IMR-90 (cell line): Measurements from ENCODE around the gene NCCRP1. TPM values are rescaled to one million over a fixed set of nuclear protein-coding genes. Genes with fewer than 3 reads are reported as not detected.

Experiments used
- ATAC-seq: fragments of 200-7000 bp; cut with Tn5 transposase; 2 replicates; pipeline ENCODE4 v1.9.1; 2020; ENCODE audit warnings: low read depth, mild to moderate bottlenecking, moderate library complexity
- BruUV-seq: library from RNA; stranded (reverse); fragments of 400-500 nt; replicated peaks from 2 replicates; lab custom pipeline; 2021; lab: Mats Ljungman, UMichigan
- CTCF ChIA-PET: fragments of 300-600 bp; formaldehyde crosslinking; extraction: SDS; loops from one replicate; lab custom pipeline; 2021; ENCODE audit warnings: antibody characterized with exemption; lab: Yijun Ruan, JAX
- POLR2A ChIA-PET: fragments of 300-600 bp; sonication (Branson Sonifier 250); formaldehyde crosslinking; loops from one replicate; lab custom pipeline; 2022; ENCODE audit warnings: antibody characterized with exemption; ENCODE audit not compliant: unreplicated experiment; lab: Charles Lee
- DNase-seq: peaks from one replicate; pipeline ENCODE4 v3.0.0; 2013
- H2AFZ ChIP-seq: replicated peaks from 2 replicates; pipeline ENCODE3; 2013; ENCODE audit warnings: low read length, mild to moderate bottlenecking; ENCODE audit not compliant: poor library complexity
- H2AK5ac ChIP-seq: 2 replicates; pipeline ENCODE4 v1.6.1; 2013; ENCODE audit warnings: low read depth, low read length, inconsistent platforms
- H2AK9ac ChIP-seq: replicated peaks from 2 replicates; pipeline ENCODE3; 2013; ENCODE audit warnings: mild to moderate bottlenecking, low read depth, low read length, moderate library complexity; ENCODE audit not compliant: poor library complexity
- H2BK120ac ChIP-seq: 2 replicates; pipeline ENCODE4 v1.6.1; 2013; ENCODE audit warnings: low read depth, low read length, inconsistent platforms
- H2BK15ac ChIP-seq: 3 replicates; pipeline ENCODE4 v1.6.1; 2013; ENCODE audit warnings: low read depth, low read length, inconsistent platforms
- H2BK20ac ChIP-seq: 2 replicates; pipeline ENCODE4 v1.6.1; 2013; ENCODE audit warnings: low read depth, mild to moderate bottlenecking, inconsistent platforms, low read length, moderate library complexity
- H2BK5ac ChIP-seq: 2 replicates; pipeline ENCODE4 v1.6.1; 2013; ENCODE audit warnings: mild to moderate bottlenecking, low read depth, low read length, inconsistent platforms; ENCODE audit not compliant: poor library complexity, severe bottlenecking
- H3K14ac ChIP-seq: replicated peaks from 2 replicates; pipeline ENCODE4 v1.6.1; 2013; ENCODE audit warnings: low read depth, low read length, inconsistent platforms
- H3K18ac ChIP-seq: 2 replicates; pipeline ENCODE4 v1.6.1; 2013; ENCODE audit warnings: low read depth, low read length, control low read depth
- H3K23ac ChIP-seq: 2 replicates; pipeline ENCODE4 v1.6.1; 2013; ENCODE audit warnings: low read depth, low read length, inconsistent platforms
- H3K27ac ChIP-seq: 2 replicates; pipeline ENCODE4 v1.5.1; 2013; ENCODE audit warnings: mild to moderate bottlenecking, control low read depth, low read length; ENCODE audit not compliant: insufficient read depth
- H3K27me3 ChIP-seq: 2 replicates; pipeline ENCODE4 v1.6.1; 2013; ENCODE audit warnings: low read length; ENCODE audit not compliant: control insufficient read depth, insufficient read depth
- H3K36me3 ChIP-seq: 2 replicates; pipeline ENCODE4 v1.6.1; 2013; ENCODE audit warnings: low read length, mixed read lengths; ENCODE audit not compliant: control insufficient read depth, insufficient read depth
- H3K4ac ChIP-seq: 2 replicates; pipeline ENCODE4 v1.6.1; 2013; ENCODE audit warnings: low read depth, low read length, inconsistent platforms
- H3K4me1 ChIP-seq: 2 replicates; pipeline ENCODE4 v1.6.1; 2013; ENCODE audit warnings: low read length, mixed read lengths; ENCODE audit not compliant: control insufficient read depth, insufficient read depth
- H3K4me2 ChIP-seq: 2 replicates; pipeline ENCODE4 v1.6.1; 2013; ENCODE audit warnings: low read depth, mild to moderate bottlenecking, control low read depth, low read length, moderate library complexity
- H3K4me3 ChIP-seq: 2 replicates; pipeline ENCODE4 v1.5.1; 2013; ENCODE audit warnings: low read depth, mild to moderate bottlenecking, control low read depth, low read length, moderate library complexity; ENCODE audit not compliant: insufficient read depth
- H3K56ac ChIP-seq: 2 replicates; pipeline ENCODE4 v1.6.1; 2013; ENCODE audit warnings: low read length, inconsistent platforms; ENCODE audit not compliant: insufficient read depth; ENCODE audit errors: extremely low read depth
- H3K79me1 ChIP-seq, 2 experiments: 2 replicates each; pipeline ENCODE4 v1.6.1; 2013; ENCODE audit warnings: low read length in 2 of 2, inconsistent platforms in 1 of 2, low read depth in 1 of 2
- H3K9ac ChIP-seq: 2 replicates; pipeline ENCODE4 v1.6.1; 2013; ENCODE audit warnings: low read depth, low read length, control low read depth
- H3K9me1 ChIP-seq: 2 replicates; pipeline ENCODE4 v1.6.1; 2013; ENCODE audit warnings: low read length, inconsistent platforms; ENCODE audit not compliant: insufficient read depth
- H3K9me3 ChIP-seq: 2 replicates; pipeline ENCODE4 v1.6.1; 2013; ENCODE audit warnings: low read length; ENCODE audit not compliant: control insufficient read depth, insufficient read depth
- H4K20me1 ChIP-seq: 2 replicates; pipeline ENCODE4 v1.6.1; 2013; ENCODE audit warnings: low read length, inconsistent platforms; ENCODE audit not compliant: insufficient read depth
- H4K5ac ChIP-seq: 2 replicates; pipeline ENCODE4 v1.6.1; 2013; ENCODE audit warnings: mild to moderate bottlenecking, low read depth, low read length, control low read depth
- H4K8ac ChIP-seq, 2 experiments: 2 replicates each; pipeline ENCODE4 v1.6.1; 2013; ENCODE audit warnings: low read depth in 2 of 2, low read length in 2 of 2, control low read depth in 1 of 2, inconsistent platforms in 1 of 2
- H4K91ac ChIP-seq: 2 replicates; pipeline ENCODE4 v1.6.1; 2013; ENCODE audit warnings: low read depth, low read length, inconsistent platforms; ENCODE audit not compliant: insufficient read depth
- BHLHE40 ChIP-seq: fragments of 150-350 bp; IDR thresholded peaks from 2 replicates; pipeline ENCODE4 v1.6.1; 2016; ENCODE audit warnings: mild to moderate bottlenecking, low read depth, low read length
- CEBPB ChIP-seq: IDR thresholded peaks from 2 replicates; pipeline ENCODE4 v1.6.1; 2012; ENCODE audit warnings: low read depth, low read length, improper control_type of control experiment
- CHD1 ChIP-seq: IDR thresholded peaks from 2 replicates; pipeline ENCODE4 v1.6.1; 2012; ENCODE audit warnings: low read depth, low read length, improper control_type of control experiment
- CTCF ChIP-seq: conservative IDR thresholded peaks from 2 replicates; pipeline ENCODE4 v1.5.1; 2012; ENCODE audit warnings: mild to moderate bottlenecking, low read depth, low read length, improper control_type of control experiment
- ELK1 ChIP-seq: fragments of 150-350 bp; IDR thresholded peaks from 2 replicates; pipeline ENCODE4 v1.6.1; 2016; ENCODE audit warnings: low read depth, mild to moderate bottlenecking, low read length, moderate library complexity, borderline replicate concordance
- FOS ChIP-seq: fragments of 150-350 bp; IDR thresholded peaks from 2 replicates; pipeline ENCODE4 v1.6.1; 2016; ENCODE audit warnings: low read depth, low read length
- MAFK ChIP-seq: IDR thresholded peaks from 2 replicates; pipeline ENCODE4 v1.6.1; 2012; ENCODE audit warnings: low read depth, low read length, improper control_type of control experiment
- MAZ ChIP-seq: IDR thresholded peaks from 2 replicates; pipeline ENCODE4 v1.6.1; 2012; ENCODE audit warnings: low read depth, mild to moderate bottlenecking, low read length, improper control_type of control experiment, moderate library complexity, borderline replicate concordance
- MXI1 ChIP-seq: IDR thresholded peaks from 2 replicates; pipeline ENCODE4 v1.6.1; 2012; ENCODE audit warnings: low read depth, mild to moderate bottlenecking, low read length, moderate library complexity, borderline replicate concordance
- NFE2L2 ChIP-seq: fragments of 150-350 bp; IDR thresholded peaks from 2 replicates; pipeline ENCODE4 v1.6.1; 2016; ENCODE audit warnings: low read depth, mild to moderate bottlenecking, low read length
- POLR2A ChIP-seq: IDR thresholded peaks from 2 replicates; pipeline ENCODE4 v1.6.1; 2012; ENCODE audit warnings: mild to moderate bottlenecking, low read depth, low read length
- RAD21 ChIP-seq: IDR thresholded peaks from 2 replicates; pipeline ENCODE4 v1.6.1; 2012; ENCODE audit warnings: low read length, improper control_type of control experiment
- RCOR1 ChIP-seq: IDR thresholded peaks from 2 replicates; pipeline ENCODE4 v1.6.1; 2012; ENCODE audit warnings: mild to moderate bottlenecking, low read length, improper control_type of control experiment; ENCODE audit not compliant: insufficient replicate concordance
- RFX5 ChIP-seq: IDR thresholded peaks from 2 replicates; pipeline ENCODE4 v1.8.0; 2012; ENCODE audit warnings: low read depth, mild to moderate bottlenecking, low read length, moderate library complexity
- SMC3 ChIP-seq: fragments of 150-350 bp; IDR thresholded peaks from 2 replicates; pipeline ENCODE4 v1.6.1; 2016; ENCODE audit warnings: low read depth, mild to moderate bottlenecking, antibody characterized with exemption, low read length, moderate library complexity
- USF2 ChIP-seq: fragments of 150-350 bp; IDR thresholded peaks from 2 replicates; pipeline ENCODE4 v1.6.1; 2017; ENCODE audit warnings: mild to moderate bottlenecking, antibody characterized with exemption, low read length, low read depth
- WGBS, 2 experiments: methylation state at CpG; one replicate each; pipeline versions ENCODE4 v1.1.5 to v1.1.7; 2013; ENCODE audit warnings: missing lambda C conversion rate in 2 of 2; ENCODE audit not compliant: insufficient read length in 1 of 2; ENCODE audit errors: extremely low coverage in 2 of 2; 5-methylcytosine and 5-hydroxymethylcytosine counted together
- dilution Hi-C: fragments of 300-500 bp; cut with HindIII; formaldehyde crosslinking; loops from one replicate; pipeline ENCODE4 v1.14.3; 2018; ENCODE audit warnings: low sequenced_read_pairs; ENCODE audit not compliant: unreplicated experiment
- in situ Hi-C: fragments of 300-500 bp; cut with MboI; formaldehyde crosslinking; loops from 3 replicates; pipeline ENCODE4 v1.14.3; 2019; ENCODE audit warnings: low sequenced_read_pairs, inconsistent platforms, mixed read lengths
- intact Hi-C: fragments of 100-400 bp; cut with micrococcal nuclease; formaldehyde crosslinking; loops from 2 replicates; pipeline ENCODE4 v1.10.0; 2022
- polyA plus RNA-seq, 3 experiments: library from polyadenylated mRNA; depleted of rRNA; stranded (reverse); fragments of >200 nt; gene quantifications; 2 replicates each; pipeline ENCODE4 v1.2.3, GENCODE V29; 2012; ENCODE audit warnings: low replicate concordance in 1 of 3
- total RNA-seq: library from RNA; depleted of rRNA; stranded (reverse); fragments of >200 nt; gene quantifications from 2 replicates; pipeline ENCODE4 v1.2.3, GENCODE V29; 2012

The NCCRP1 gene
- total and polyA plus RNA-seq, 2 of the 4 experiments (the other 2 are of a cell fraction) = not detected

- Histone ChIP-seq H3K9me3 (no peaks in the 10 kb centered on the region), H2BK5ac (no peak overlapping the region), H2BK120ac (no peak overlapping the region), H4K20me1 (no peaks in the 10 kb centered on the region), H2AFZ (no peak overlapping the region), H3K27me3 (no peaks in the 10 kb centered on the region), H2AK9ac (no peak overlapping the region), H3K18ac (no peak overlapping the region), H3K4me1 (no peaks in the 10 kb centered on the region), H3K56ac (no peak overlapping the region), H3K9me1 (no peaks in the 10 kb centered on the region), H3K4me2 (no peak overlapping the region), H3K79me1 (no peaks in the 10 kb centered on the region), H3K4ac (no peak overlapping the region), H2BK15ac (no peak overlapping the region), H2AK5ac (no peak overlapping the region), H3K23ac (no peak overlapping the region), H3K36me3 (peaks cover 21% of the 10 kb centered on the region), H2BK20ac (no peak overlapping the region), H3K9ac (no peak overlapping the region), H3K14ac (no peak overlapping the region), H4K5ac (no peak overlapping the region), H4K8ac (no peak overlapping the region), H4K91ac (no peak overlapping the region), H3K4me3 (no peak overlapping the region), H3K27ac (no peak overlapping the region)
- ChIA-PET CTCF (no interaction called here), POLR2A (no interaction called here)
- in situ Hi-C loops = no loop called here
- no peak for DNase-seq
- dilution Hi-C loops = no loop called here
- intact Hi-C loops = no loop called here
- ATAC-seq = no peak
- 100% methylated on average over 1 of the region's 8 CpGs; no CpG with 5 or more reads in 1 of the 2 experiments for WGBS, 2 experiments
- TF ChIP-seq USF2 (no peak), NFE2L2 (no peak), FOS (no peak), MXI1 (no peak), MAFK (no peak), RAD21 (no peak), RFX5 (no peak), BHLHE40 (no peak), RCOR1 (no peak), MAZ (no peak), CTCF (no peak), CHD1 (no peak), CEBPB (no peak), POLR2A (no peak), SMC3 (no peak), ELK1 (no peak)
- BruUV-seq = no TSS peak
Measured at GRCh38 chr19:39183104-39183503, 13.7 kb upstream of the NCCRP1 start.
